ENCODE data around the gene ZBTB16. TPM values are rescaled to one million over a fixed set of nuclear protein-coding genes. Genes with fewer than 3 reads are reported as not detected.

Gene ZBTB16
- total RNA-seq, 2 donors from 2014 or later, result 2.0 to 13.7 TPM

GRCh38 chr11:114243461-114244372 is 184.2 kb downstream of the ZBTB16 start:
- no peak overlapping the region for H3K4me3 ChIP-seq
- no peak for DNase-seq
- no peaks in the 10 kb centered on the region for H3K4me1 ChIP-seq
- intact Hi-C loops (cut with DNase I), result no loop called here
- TF ChIP-seq CTCF (IDR thresholded peaks at IDR 0.05), result no peak
- no peaks in the 10 kb centered on the region for H3K27me3 ChIP-seq
- H3K27ac ChIP-seq, result no peak overlapping the region
- H3K9me3 ChIP-seq, result no peaks in the 10 kb centered on the region
- H3K9ac ChIP-seq (ENCODE audit: low read depth in 2 of 2, low read length in 2 of 2), result no peak overlapping the region
- no peaks in the 10 kb centered on the region for H3K36me3 ChIP-seq

GRCh38 chr11:114244726-114245394 is 185.3 kb downstream of the ZBTB16 start:
- Histone ChIP-seq H3K9ac (ENCODE audit: low read depth in 2 of 2, low read length in 2 of 2) (no peak overlapping the region), H3K36me3 (no peaks in the 10 kb centered on the region), H3K4me1 (no peaks in the 10 kb centered on the region), H3K27me3 (no peaks in the 10 kb centered on the region), H3K4me3 (no peak overlapping the region), H3K27ac (no peak overlapping the region), H3K9me3 (no peaks in the 10 kb centered on the region)
- intact Hi-C loops (cut with DNase I), result no loop called here
- DNase-seq, result no peak
- TF ChIP-seq CTCF (IDR thresholded peaks at IDR 0.05), result no peak

- intact Hi-C loops (cut with DNase I), result no loop called here
- Histone ChIP-seq H3K4me1 (no peaks in the 10 kb centered on the region), H3K4me3 (no peak overlapping the region), H3K9me3 (no peaks in the 10 kb centered on the region), H3K27ac (no peak overlapping the region), H3K27me3 (no peaks in the 10 kb centered on the region), H3K36me3 (no peaks in the 10 kb centered on the region), H3K9ac (ENCODE audit: low read depth in 2 of 2, low read length in 2 of 2) (no peak overlapping the region)
- no peak for DNase-seq
- TF ChIP-seq CTCF (IDR thresholded peaks at IDR 0.05), result no peak
These were observed 187.0 kb downstream of the ZBTB16 start for GRCh38 chr11:114246321-114247069.

- intact Hi-C loops (cut with DNase I), result no loop called here
- no peaks in the 10 kb centered on the region for H3K9me3 ChIP-seq
- H3K36me3 ChIP-seq, result no peaks in the 10 kb centered on the region
- no peak for DNase-seq
- H3K4me3 ChIP-seq, result no peak overlapping the region
- TF ChIP-seq CTCF (IDR thresholded peaks at IDR 0.05), result no peak
- no peaks in the 10 kb centered on the region for H3K27me3 ChIP-seq
- no peak overlapping the region for H3K9ac ChIP-seq (ENCODE audit: low read depth in 2 of 2, low read length in 2 of 2)
- H3K4me1 ChIP-seq, result no peaks in the 10 kb centered on the region
- no peak overlapping the region for H3K27ac ChIP-seq
These were observed 187.7 kb downstream of the ZBTB16 start for GRCh38 chr11:114247070-114247789.

- Histone ChIP-seq H3K36me3 (no peaks in the 10 kb centered on the region), H3K4me3 (no peak overlapping the region), H3K9me3 (no peaks in the 10 kb centered on the region), H3K27me3 (no peaks in the 10 kb centered on the region), H3K4me1 (no peaks in the 10 kb centered on the region), H3K9ac (ENCODE audit: low read depth in 2 of 2, low read length in 2 of 2) (no peak overlapping the region), H3K27ac (no peak overlapping the region)
- no peak for DNase-seq
- TF ChIP-seq CTCF (IDR thresholded peaks at IDR 0.05), result no peak
- intact Hi-C loops (cut with DNase I), result no loop called here
These were observed 190.7 kb downstream of the ZBTB16 start for GRCh38 chr11:114250180-114250579.
